Measurements from ENCODE around the gene SRGAP3. TPM values are rescaled to one million over a fixed set of nuclear protein-coding genes. Genes with fewer than 3 reads are reported as not detected.

Gene SRGAP3
- total RNA-seq, 2 experiments from 2014 or later, result 2.8 to 3.2 TPM

DNA sequence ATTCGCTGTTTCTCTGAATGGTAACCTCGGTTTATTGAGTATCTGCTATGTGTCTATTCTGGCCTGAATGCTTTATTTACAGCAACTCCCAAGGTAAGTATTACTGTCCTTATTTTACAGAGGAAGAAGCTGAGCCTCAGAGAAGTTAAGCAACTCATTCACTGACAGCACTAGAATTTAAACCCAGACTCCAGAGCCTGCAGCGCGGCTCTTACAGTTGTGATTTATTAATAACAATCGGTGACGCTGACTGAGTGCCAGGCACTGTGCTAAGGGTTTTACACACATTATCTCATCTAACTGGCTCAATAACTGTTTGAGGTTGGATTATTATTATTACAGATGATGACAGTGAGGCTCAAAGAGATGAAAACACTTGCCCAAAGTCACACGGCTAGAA, 19.6 kb downstream of the SRGAP3 start:
- DNase-seq (no peak), ATAC-seq (ENCODE audit: poor library complexity) (no peak)
- H3K9me3 Mint-ChIP-seq, result no peaks in the 10 kb centered on the region
- Histone ChIP-seq H3K27me3 (ENCODE audit: control insufficient read depth in 1 of 2, insufficient read depth in 2 of 2, low read length in 2 of 2) (no peaks in the 10 kb centered on the region), H3K4me1 (ENCODE audit: insufficient read depth, low read length) (no peaks in the 10 kb centered on the region), H3K4me3 (ENCODE audit: low read length) (no peak overlapping the region), H3K27ac (ENCODE audit: low read depth in 1 of 2, low read length in 2 of 2) (no peak overlapping the region), H3K9me3 (ENCODE audit: control insufficient read depth in 1 of 2, insufficient read depth in 1 of 2, low read length in 2 of 2) (no peaks in the 10 kb centered on the region), H3K36me3 (ENCODE audit: insufficient read depth, low read length) (no peaks in the 10 kb centered on the region)
- H3K27ac Mint-ChIP-seq, result no peak overlapping the region
- intact Hi-C loops (cut with DNase I, micrococcal nuclease), result no loop called here
- CTCF ChIA-PET, result no interaction called here
- no peaks in the 10 kb centered on the region for H3K27me3 Mint-ChIP-seq
- no peaks in the 10 kb centered on the region for H3K4me1 Mint-ChIP-seq (ENCODE audit: low read depth)
- H3K36me3 Mint-ChIP-seq (ENCODE audit: low read depth), result no peaks in the 10 kb centered on the region
- POLR2A ChIA-PET, result no interaction called here
- TF ChIP-seq, protein P1, sequence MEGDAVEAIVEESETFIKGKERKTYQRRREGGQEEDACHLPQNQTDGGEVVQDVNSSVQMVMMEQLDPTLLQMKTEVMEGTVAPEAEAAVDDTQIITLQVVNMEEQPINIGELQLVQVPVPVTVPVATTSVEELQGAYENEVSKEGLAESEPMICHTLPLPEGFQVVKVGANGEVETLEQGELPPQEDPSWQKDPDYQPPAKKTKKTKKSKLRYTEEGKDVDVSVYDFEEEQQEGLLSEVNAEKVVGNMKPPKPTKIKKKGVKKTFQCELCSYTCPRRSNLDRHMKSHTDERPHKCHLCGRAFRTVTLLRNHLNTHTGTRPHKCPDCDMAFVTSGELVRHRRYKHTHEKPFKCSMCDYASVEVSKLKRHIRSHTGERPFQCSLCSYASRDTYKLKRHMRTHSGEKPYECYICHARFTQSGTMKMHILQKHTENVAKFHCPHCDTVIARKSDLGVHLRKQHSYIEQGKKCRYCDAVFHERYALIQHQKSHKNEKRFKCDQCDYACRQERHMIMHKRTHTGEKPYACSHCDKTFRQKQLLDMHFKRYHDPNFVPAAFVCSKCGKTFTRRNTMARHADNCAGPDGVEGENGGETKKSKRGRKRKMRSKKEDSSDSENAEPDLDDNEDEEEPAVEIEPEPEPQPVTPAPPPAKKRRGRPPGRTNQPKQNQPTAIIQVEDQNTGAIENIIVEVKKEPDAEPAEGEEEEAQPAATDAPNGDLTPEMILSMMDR (IDR thresholded peaks at IDR 0.05), result no peak
- no peak overlapping the region for H3K4me3 Mint-ChIP-seq

DNA sequence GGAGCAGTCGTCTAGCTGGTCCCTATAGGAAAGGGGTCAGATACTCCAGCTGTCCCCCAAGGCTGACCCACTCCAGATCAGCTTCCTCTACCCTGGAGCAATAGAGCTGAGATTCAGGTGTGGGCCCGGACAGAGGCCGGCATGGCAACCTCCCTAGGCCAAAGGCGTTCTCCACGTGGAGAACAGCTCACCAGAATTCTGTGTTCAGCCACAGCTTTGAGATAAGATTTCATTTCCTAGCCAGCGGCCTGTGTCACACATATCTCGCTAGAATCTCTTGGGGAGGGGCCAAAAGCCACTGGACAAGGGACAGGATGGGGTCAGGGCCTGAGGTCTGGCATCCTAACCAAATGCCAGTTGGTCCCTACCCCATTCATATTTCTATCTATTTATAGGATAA, 20.1 kb downstream of the SRGAP3 start:
- no peaks in the 10 kb centered on the region for H3K4me1 ChIP-seq (ENCODE audit: insufficient read depth, low read length)
- DNase-seq (no peak), ATAC-seq (ENCODE audit: poor library complexity) (no peak)
- Mint-ChIP-seq H3K36me3 (ENCODE audit: low read depth) (no peaks in the 10 kb centered on the region), H3K27me3 (no peaks in the 10 kb centered on the region), H3K27ac (no peak overlapping the region), H3K9me3 (no peaks in the 10 kb centered on the region), H3K4me3 (no peak overlapping the region), H3K4me1 (ENCODE audit: low read depth) (no peaks in the 10 kb centered on the region)
- ChIA-PET POLR2A (no interaction called here), CTCF (no interaction called here)
- H3K27ac ChIP-seq (ENCODE audit: low read depth in 1 of 2, low read length in 2 of 2), result no peak overlapping the region
- TF ChIP-seq, protein P1 (IDR thresholded peaks at IDR 0.05), result no peak
- H3K4me3 ChIP-seq (ENCODE audit: low read length), result no peak overlapping the region
- H3K9me3 ChIP-seq (ENCODE audit: control insufficient read depth in 1 of 2, insufficient read depth in 1 of 2, low read length in 2 of 2), result no peaks in the 10 kb centered on the region
- intact Hi-C loops (cut with DNase I, micrococcal nuclease), result no loop called here
- no peaks in the 10 kb centered on the region for H3K27me3 ChIP-seq (ENCODE audit: control insufficient read depth in 1 of 2, insufficient read depth in 2 of 2, low read length in 2 of 2)
- no peaks in the 10 kb centered on the region for H3K36me3 ChIP-seq (ENCODE audit: insufficient read depth, low read length)

DNA sequence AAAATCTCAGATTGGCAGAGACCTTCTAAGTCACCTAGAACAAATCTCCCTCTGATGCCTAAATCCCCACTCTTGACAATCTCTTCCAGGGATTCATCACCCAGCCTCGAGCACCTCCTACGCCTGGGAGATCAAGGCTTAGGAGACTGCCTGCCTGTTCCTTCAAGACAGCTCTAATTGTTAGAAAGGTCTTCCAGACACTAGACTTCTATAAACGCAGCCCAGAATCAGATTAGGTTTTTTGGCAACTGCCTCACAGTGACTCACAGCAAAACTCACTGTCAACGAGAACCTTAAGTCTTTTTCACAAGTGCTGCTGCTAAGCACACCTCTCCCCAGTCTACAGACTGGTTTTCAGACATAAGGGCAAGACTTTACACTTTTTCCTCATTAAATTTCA, 23.1 kb downstream of the SRGAP3 start:
- Mint-ChIP-seq H3K9me3 (no peaks in the 10 kb centered on the region), H3K36me3 (ENCODE audit: low read depth) (no peaks in the 10 kb centered on the region), H3K27ac (no peak overlapping the region), H3K27me3 (no peaks in the 10 kb centered on the region), H3K4me3 (no peak overlapping the region), H3K4me1 (ENCODE audit: low read depth) (no peaks in the 10 kb centered on the region)
- TF ChIP-seq, protein P1 (IDR thresholded peaks at IDR 0.05), result no peak
- intact Hi-C loops (cut with DNase I, micrococcal nuclease), result no loop called here
- H3K9me3 ChIP-seq (ENCODE audit: control insufficient read depth in 1 of 2, insufficient read depth in 1 of 2, low read length in 2 of 2), result no peaks in the 10 kb centered on the region
- no peaks in the 10 kb centered on the region for H3K27me3 ChIP-seq (ENCODE audit: control insufficient read depth in 1 of 2, insufficient read depth in 2 of 2, low read length in 2 of 2)
- POLR2A ChIA-PET, result no interaction called here
- no peak for ATAC-seq (ENCODE audit: poor library complexity)
- CTCF ChIA-PET, result no interaction called here
- no peak for DNase-seq
- H3K4me3 ChIP-seq (ENCODE audit: low read length), result no peak overlapping the region
- H3K4me1 ChIP-seq (ENCODE audit: insufficient read depth, low read length), result no peaks in the 10 kb centered on the region
- H3K36me3 ChIP-seq (ENCODE audit: insufficient read depth, low read length), result no peaks in the 10 kb centered on the region
- no peak overlapping the region for H3K27ac ChIP-seq (ENCODE audit: low read depth in 1 of 2, low read length in 2 of 2)
